WTC11 (cell line): ENCODE data around the gene ERC2. TPM values are rescaled to one million over a fixed set of nuclear protein-coding genes. Genes with fewer than 3 reads are reported as not detected.

Experiments used
- ATAC-seq: fragments of 200-7000 bp; cut with Tn5 transposase; 2 replicates; pipeline ENCODE4 v1.10.0; 2021; ENCODE audit warnings: mild to moderate bottlenecking, moderate library complexity
- CTCF ChIA-PET: fragments of 300-600 bp; sonication (Branson Sonifier 250); formaldehyde crosslinking; loops from one replicate; lab custom pipeline; 2021; ENCODE audit warnings: antibody characterized with exemption; lab: Charles Lee
- POLR2A ChIA-PET: fragments of 350-600 bp; sonication (Branson Sonifier 250); formaldehyde crosslinking; loops from one replicate; lab custom pipeline; 2021; ENCODE audit warnings: antibody characterized with exemption; lab: Charles Lee
- DNase-seq: peaks from one replicate; pipeline ENCODE4 v3.0.0; 2021; ENCODE audit warnings: low spot score
- H3K27ac Mint-ChIP-seq: 2 replicates; pipeline ENCODE4 v1.8.0; 2021; ENCODE audit warnings: mixed read lengths
- H3K27me3 Mint-ChIP-seq: 2 replicates; pipeline ENCODE4 v1.8.0; 2021; ENCODE audit warnings: low read depth, mild to moderate bottlenecking, moderate library complexity, mixed read lengths
- H3K36me3 Mint-ChIP-seq: 2 replicates; pipeline ENCODE4 v1.8.0; 2021; ENCODE audit warnings: mixed read lengths
- H3K4me1 Mint-ChIP-seq: 2 replicates; pipeline ENCODE4 v1.8.0; 2022; ENCODE audit warnings: mixed read lengths
- H3K4me3 Mint-ChIP-seq: 2 replicates; pipeline ENCODE4 v1.8.0; 2021; ENCODE audit warnings: mild to moderate bottlenecking, moderate library complexity, mixed read lengths
- H3K9me3 Mint-ChIP-seq: 2 replicates; pipeline ENCODE4 v1.8.0; 2021; ENCODE audit warnings: mixed read lengths
- FOXJ3 ChIP-seq: sonication (generic); formaldehyde crosslinking; IDR thresholded peaks from 2 replicates; pipeline ENCODE4 v1.9.0; 2021; ENCODE audit warnings: missing genetic modification reagents, mild to moderate bottlenecking, borderline replicate concordance
- FOXK1 ChIP-seq: sonication (generic); formaldehyde crosslinking; IDR thresholded peaks from 2 replicates; pipeline ENCODE4 v1.8.0; 2022; ENCODE audit warnings: mild to moderate bottlenecking, moderate library complexity, missing genetic modification reagents
- GABPB1 ChIP-seq: sonication (generic); formaldehyde crosslinking; IDR thresholded peaks from 2 replicates; pipeline ENCODE4 v1.8.1; 2023; ENCODE audit warnings: mild to moderate bottlenecking, missing genetic modification reagents
- GTF2I ChIP-seq: fragments of 250-450 bp; sonication (Bioruptor Pico); conservative IDR thresholded peaks from 2 replicates; pipeline ENCODE4 v1.4.0; 2021; ENCODE audit warnings: mild to moderate bottlenecking
- NFE2L1 ChIP-seq: sonication (generic); formaldehyde crosslinking; IDR thresholded peaks from 2 replicates; pipeline ENCODE4 v1.8.1; 2023; ENCODE audit warnings: missing genetic modification reagents
- NFYB ChIP-seq: sonication (generic); formaldehyde crosslinking; conservative IDR thresholded peaks from 2 replicates; pipeline ENCODE4 v1.8.0; 2022; ENCODE audit warnings: low read depth, missing genetic modification reagents
- NR3C1 ChIP-seq: sonication (generic); formaldehyde crosslinking; conservative IDR thresholded peaks from 2 replicates; pipeline ENCODE4 v1.8.1; 2023; ENCODE audit warnings: low read depth, mild to moderate bottlenecking, missing genetic modification reagents
- OVOL2 ChIP-seq: fragments of 250-450 bp; sonication (Bioruptor Pico); IDR thresholded peaks from 2 replicates; pipeline ENCODE4 v1.9.0; 2021; ENCODE audit warnings: mild to moderate bottlenecking, borderline replicate concordance
- PRDM15 ChIP-seq: sonication (generic); formaldehyde crosslinking; IDR thresholded peaks from 2 replicates; pipeline ENCODE4 v1.8.0; 2022; ENCODE audit warnings: missing genetic modification reagents
- RELA ChIP-seq: sonication (generic); formaldehyde crosslinking; IDR thresholded peaks from 2 replicates; pipeline ENCODE4 v1.8.1; 2022; ENCODE audit warnings: missing genetic modification reagents, mild to moderate bottlenecking, borderline replicate concordance
- SOX15 ChIP-seq: fragments of 250-450 bp; sonication (Bioruptor Pico); IDR thresholded peaks from 2 replicates; pipeline ENCODE4 v1.9.0; 2021; ENCODE audit warnings: mild to moderate bottlenecking
- TCF7 ChIP-seq: sonication (generic); formaldehyde crosslinking; IDR thresholded peaks from 2 replicates; pipeline ENCODE4 v1.8.0; 2022; ENCODE audit warnings: mild to moderate bottlenecking, low read depth, missing genetic modification reagents, moderate library complexity
- TP53 ChIP-seq: sonication (generic); formaldehyde crosslinking; IDR thresholded peaks from 2 replicates; pipeline ENCODE4 v1.8.1; 2023; ENCODE audit warnings: mild to moderate bottlenecking, missing genetic modification reagents
- ZNF317 ChIP-seq: sonication (generic); formaldehyde crosslinking; IDR thresholded peaks from 2 replicates; pipeline ENCODE4 v1.8.1; 2023; ENCODE audit warnings: low read depth, mild to moderate bottlenecking, moderate library complexity, missing genetic modification reagents, borderline replicate concordance
- total RNA-seq: library from RNA; stranded (reverse); gene quantifications from 3 replicates; pipeline ENCODE4 v1.2.3, GENCODE V29; 2021
- TF ChIP-seq, protein P1 (sequence below): sonication (generic); formaldehyde crosslinking; IDR thresholded peaks from 2 replicates; pipeline ENCODE4 v1.8.0; 2022; ENCODE audit warnings: mild to moderate bottlenecking, missing genetic modification reagents
- TF ChIP-seq, protein P2 (sequence below): fragments of 250-450 bp; sonication (Bioruptor Pico); IDR thresholded peaks from 2 replicates; pipeline ENCODE4 v1.9.0; 2021; ENCODE audit warnings: mild to moderate bottlenecking, borderline replicate concordance
- TF ChIP-seq, protein P3 (sequence below): sonication (generic); formaldehyde crosslinking; IDR thresholded peaks from 2 replicates; pipeline ENCODE4 v1.8.1; 2023; ENCODE audit warnings: mild to moderate bottlenecking, missing genetic modification reagents, borderline replicate concordance
- TF ChIP-seq, protein P4 (sequence below): sonication (generic); formaldehyde crosslinking; IDR thresholded peaks from 2 replicates; pipeline ENCODE4 v1.8.0; 2022; ENCODE audit warnings: mild to moderate bottlenecking, missing genetic modification reagents
- TF ChIP-seq, protein P5 (sequence below): sonication (generic); formaldehyde crosslinking; IDR thresholded peaks from 2 replicates; pipeline ENCODE4 v1.8.1; 2022; ENCODE audit warnings: mild to moderate bottlenecking, missing genetic modification reagents, moderate library complexity, borderline replicate concordance
- TF ChIP-seq, protein P6 (sequence below): sonication (generic); formaldehyde crosslinking; IDR thresholded peaks from 2 replicates; pipeline ENCODE4 v1.8.1; 2022; ENCODE audit warnings: low read depth, mild to moderate bottlenecking, moderate library complexity, missing genetic modification reagents, borderline replicate concordance

The ERC2 gene
- total RNA-seq, 1 experiment from 2014 or later: 23.5 TPM

DNA sequence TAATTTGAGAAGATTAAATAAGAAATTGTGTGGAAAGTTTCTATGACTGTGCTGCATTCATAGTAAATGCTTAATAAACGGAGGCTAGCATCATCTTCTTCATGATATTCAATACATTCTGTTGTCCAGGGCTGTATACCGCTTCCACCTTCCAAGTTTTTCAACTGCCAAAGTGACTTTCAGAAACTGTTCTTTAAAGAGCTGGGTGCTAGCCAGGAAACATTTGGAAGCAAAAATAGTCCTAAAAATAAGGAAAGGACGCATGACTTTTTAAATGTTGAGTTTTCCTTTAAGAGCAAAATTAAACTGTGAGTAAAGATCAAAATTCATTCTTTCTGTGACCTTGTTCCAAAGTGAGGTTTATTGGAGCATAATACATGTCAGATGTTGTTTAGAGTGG lies 9.4 kb upstream of the ERC2 start (continued):
- TF ChIP-seq, protein P1, sequence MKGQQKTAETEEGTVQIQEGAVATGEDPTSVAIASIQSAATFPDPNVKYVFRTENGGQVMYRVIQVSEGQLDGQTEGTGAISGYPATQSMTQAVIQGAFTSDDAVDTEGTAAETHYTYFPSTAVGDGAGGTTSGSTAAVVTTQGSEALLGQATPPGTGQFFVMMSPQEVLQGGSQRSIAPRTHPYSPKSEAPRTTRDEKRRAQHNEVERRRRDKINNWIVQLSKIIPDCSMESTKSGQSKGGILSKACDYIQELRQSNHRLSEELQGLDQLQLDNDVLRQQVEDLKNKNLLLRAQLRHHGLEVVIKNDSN: no peak
- TF ChIP-seq, protein P2, sequence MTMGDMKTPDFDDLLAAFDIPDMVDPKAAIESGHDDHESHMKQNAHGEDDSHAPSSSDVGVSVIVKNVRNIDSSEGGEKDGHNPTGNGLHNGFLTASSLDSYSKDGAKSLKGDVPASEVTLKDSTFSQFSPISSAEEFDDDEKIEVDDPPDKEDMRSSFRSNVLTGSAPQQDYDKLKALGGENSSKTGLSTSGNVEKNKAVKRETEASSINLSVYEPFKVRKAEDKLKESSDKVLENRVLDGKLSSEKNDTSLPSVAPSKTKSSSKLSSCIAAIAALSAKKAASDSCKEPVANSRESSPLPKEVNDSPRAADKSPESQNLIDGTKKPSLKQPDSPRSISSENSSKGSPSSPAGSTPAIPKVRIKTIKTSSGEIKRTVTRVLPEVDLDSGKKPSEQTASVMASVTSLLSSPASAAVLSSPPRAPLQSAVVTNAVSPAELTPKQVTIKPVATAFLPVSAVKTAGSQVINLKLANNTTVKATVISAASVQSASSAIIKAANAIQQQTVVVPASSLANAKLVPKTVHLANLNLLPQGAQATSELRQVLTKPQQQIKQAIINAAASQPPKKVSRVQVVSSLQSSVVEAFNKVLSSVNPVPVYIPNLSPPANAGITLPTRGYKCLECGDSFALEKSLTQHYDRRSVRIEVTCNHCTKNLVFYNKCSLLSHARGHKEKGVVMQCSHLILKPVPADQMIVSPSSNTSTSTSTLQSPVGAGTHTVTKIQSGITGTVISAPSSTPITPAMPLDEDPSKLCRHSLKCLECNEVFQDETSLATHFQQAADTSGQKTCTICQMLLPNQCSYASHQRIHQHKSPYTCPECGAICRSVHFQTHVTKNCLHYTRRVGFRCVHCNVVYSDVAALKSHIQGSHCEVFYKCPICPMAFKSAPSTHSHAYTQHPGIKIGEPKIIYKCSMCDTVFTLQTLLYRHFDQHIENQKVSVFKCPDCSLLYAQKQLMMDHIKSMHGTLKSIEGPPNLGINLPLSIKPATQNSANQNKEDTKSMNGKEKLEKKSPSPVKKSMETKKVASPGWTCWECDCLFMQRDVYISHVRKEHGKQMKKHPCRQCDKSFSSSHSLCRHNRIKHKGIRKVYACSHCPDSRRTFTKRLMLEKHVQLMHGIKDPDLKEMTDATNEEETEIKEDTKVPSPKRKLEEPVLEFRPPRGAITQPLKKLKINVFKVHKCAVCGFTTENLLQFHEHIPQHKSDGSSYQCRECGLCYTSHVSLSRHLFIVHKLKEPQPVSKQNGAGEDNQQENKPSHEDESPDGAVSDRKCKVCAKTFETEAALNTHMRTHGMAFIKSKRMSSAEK: no peak
- TF ChIP-seq, protein P3, sequence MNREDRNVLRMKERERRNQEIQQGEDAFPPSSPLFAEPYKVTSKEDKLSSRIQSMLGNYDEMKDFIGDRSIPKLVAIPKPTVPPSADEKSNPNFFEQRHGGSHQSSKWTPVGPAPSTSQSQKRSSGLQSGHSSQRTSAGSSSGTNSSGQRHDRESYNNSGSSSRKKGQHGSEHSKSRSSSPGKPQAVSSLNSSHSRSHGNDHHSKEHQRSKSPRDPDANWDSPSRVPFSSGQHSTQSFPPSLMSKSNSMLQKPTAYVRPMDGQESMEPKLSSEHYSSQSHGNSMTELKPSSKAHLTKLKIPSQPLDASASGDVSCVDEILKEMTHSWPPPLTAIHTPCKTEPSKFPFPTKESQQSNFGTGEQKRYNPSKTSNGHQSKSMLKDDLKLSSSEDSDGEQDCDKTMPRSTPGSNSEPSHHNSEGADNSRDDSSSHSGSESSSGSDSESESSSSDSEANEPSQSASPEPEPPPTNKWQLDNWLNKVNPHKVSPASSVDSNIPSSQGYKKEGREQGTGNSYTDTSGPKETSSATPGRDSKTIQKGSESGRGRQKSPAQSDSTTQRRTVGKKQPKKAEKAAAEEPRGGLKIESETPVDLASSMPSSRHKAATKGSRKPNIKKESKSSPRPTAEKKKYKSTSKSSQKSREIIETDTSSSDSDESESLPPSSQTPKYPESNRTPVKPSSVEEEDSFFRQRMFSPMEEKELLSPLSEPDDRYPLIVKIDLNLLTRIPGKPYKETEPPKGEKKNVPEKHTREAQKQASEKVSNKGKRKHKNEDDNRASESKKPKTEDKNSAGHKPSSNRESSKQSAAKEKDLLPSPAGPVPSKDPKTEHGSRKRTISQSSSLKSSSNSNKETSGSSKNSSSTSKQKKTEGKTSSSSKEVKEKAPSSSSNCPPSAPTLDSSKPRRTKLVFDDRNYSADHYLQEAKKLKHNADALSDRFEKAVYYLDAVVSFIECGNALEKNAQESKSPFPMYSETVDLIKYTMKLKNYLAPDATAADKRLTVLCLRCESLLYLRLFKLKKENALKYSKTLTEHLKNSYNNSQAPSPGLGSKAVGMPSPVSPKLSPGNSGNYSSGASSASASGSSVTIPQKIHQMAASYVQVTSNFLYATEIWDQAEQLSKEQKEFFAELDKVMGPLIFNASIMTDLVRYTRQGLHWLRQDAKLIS (CRISPR knock-in tag): no peak
- TF ChIP-seq FOXJ3 (no peak), NFYB (CRISPR knock-in tag) (no peak)

DNA sequence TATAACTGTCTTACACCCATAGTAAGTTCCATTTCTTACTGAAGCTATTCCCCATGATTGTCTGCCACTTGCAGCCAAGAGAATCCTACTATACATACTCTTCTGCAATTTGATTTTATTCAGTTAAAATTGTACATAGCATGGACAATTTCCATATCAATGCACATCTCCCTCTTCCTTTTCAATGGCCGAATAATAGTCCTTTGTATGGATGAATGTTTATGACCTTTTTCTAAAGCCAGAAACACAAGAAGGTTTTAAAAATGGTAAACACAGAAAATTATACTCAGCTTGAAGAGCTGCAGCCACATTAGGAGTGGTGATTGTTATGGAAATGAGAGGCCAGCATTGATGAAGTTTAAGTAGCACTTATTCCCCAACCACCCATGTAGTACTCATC lies 8.5 kb upstream of the ERC2 start:
- no peak overlapping the region for H3K4me3 Mint-ChIP-seq
- POLR2A ChIA-PET: no interaction called here
- H3K27me3 Mint-ChIP-seq: no peaks in the 10 kb centered on the region; the same call in 1 of the 2 replicates
- H3K27ac Mint-ChIP-seq: no peak overlapping the region
- DNase-seq: no peak
- no peak for ATAC-seq
- H3K36me3 Mint-ChIP-seq: no peaks in the 10 kb centered on the region
- H3K9me3 Mint-ChIP-seq: no peaks in the 10 kb centered on the region
- H3K4me1 Mint-ChIP-seq: peaks cover 23% of the 10 kb centered on the region
- CTCF ChIA-PET: interaction anchor here (3.7 kb wide), 1 partner anchor 18 kb away, joined by 18 read pairs; no protein-coding TSS in a partner anchor
- TF ChIP-seq ZNF317 (CRISPR knock-in tag): no peak
- no peak for TF ChIP-seq FOXK1 (CRISPR knock-in tag)
- no peak for TF ChIP-seq TP53 (CRISPR knock-in tag)
- TF ChIP-seq, protein P1: no peak
- TF ChIP-seq, protein P4, sequence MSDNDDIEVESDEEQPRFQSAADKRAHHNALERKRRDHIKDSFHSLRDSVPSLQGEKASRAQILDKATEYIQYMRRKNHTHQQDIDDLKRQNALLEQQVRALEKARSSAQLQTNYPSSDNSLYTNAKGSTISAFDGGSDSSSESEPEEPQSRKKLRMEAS: no peak
- TF ChIP-seq FOXJ3: no peak
- no peak for TF ChIP-seq PRDM15 (CRISPR knock-in tag)
- no peak for TF ChIP-seq NR3C1 (CRISPR knock-in tag)
- TF ChIP-seq GABPB1: no peak
- no peak for TF ChIP-seq GTF2I (CRISPR knock-in tag)
- TF ChIP-seq TCF7 (CRISPR knock-in tag): no peak
- TF ChIP-seq SOX15: no peak
- no peak for TF ChIP-seq NFE2L1 (CRISPR knock-in tag)
- TF ChIP-seq, protein P5, sequence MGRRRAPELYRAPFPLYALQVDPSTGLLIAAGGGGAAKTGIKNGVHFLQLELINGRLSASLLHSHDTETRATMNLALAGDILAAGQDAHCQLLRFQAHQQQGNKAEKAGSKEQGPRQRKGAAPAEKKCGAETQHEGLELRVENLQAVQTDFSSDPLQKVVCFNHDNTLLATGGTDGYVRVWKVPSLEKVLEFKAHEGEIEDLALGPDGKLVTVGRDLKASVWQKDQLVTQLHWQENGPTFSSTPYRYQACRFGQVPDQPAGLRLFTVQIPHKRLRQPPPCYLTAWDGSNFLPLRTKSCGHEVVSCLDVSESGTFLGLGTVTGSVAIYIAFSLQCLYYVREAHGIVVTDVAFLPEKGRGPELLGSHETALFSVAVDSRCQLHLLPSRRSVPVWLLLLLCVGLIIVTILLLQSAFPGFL: no peak
- no peak for TF ChIP-seq NFYB (CRISPR knock-in tag)
- no peak for TF ChIP-seq RELA (CRISPR knock-in tag)
- no peak for TF ChIP-seq OVOL2 (CRISPR knock-in tag)
- TF ChIP-seq, protein P6, sequence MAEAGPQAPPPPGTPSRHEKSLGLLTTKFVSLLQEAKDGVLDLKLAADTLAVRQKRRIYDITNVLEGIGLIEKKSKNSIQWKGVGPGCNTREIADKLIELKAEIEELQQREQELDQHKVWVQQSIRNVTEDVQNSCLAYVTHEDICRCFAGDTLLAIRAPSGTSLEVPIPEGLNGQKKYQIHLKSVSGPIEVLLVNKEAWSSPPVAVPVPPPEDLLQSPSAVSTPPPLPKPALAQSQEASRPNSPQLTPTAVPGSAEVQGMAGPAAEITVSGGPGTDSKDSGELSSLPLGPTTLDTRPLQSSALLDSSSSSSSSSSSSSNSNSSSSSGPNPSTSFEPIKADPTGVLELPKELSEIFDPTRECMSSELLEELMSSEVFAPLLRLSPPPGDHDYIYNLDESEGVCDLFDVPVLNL (CRISPR knock-in tag): no peak
